WTC11 (cell line): ENCODE results near the gene STON2. TPM values are rescaled to one million over a fixed set of nuclear protein-coding genes. Genes with fewer than 3 reads are reported as not detected.

Experiments
- ATAC-seq: fragments of 200-7000 bp; cut with Tn5 transposase; 2 replicates; pipeline ENCODE4 v1.10.0; 2021; ENCODE audit warnings: mild to moderate bottlenecking, moderate library complexity
- CTCF ChIA-PET: fragments of 300-600 bp; sonication (Branson Sonifier 250); formaldehyde crosslinking; loops from one replicate; lab custom pipeline; 2021; ENCODE audit warnings: antibody characterized with exemption; lab: Charles Lee
- POLR2A ChIA-PET: fragments of 350-600 bp; sonication (Branson Sonifier 250); formaldehyde crosslinking; loops from one replicate; lab custom pipeline; 2021; ENCODE audit warnings: antibody characterized with exemption; lab: Charles Lee
- DNase-seq: peaks from one replicate; pipeline ENCODE4 v3.0.0; 2021; ENCODE audit warnings: low spot score
- H3K27ac Mint-ChIP-seq: 2 replicates; pipeline ENCODE4 v1.8.0; 2021; ENCODE audit warnings: mixed read lengths
- H3K27me3 Mint-ChIP-seq: 2 replicates; pipeline ENCODE4 v1.8.0; 2021; ENCODE audit warnings: low read depth, mild to moderate bottlenecking, moderate library complexity, mixed read lengths
- H3K36me3 Mint-ChIP-seq: 2 replicates; pipeline ENCODE4 v1.8.0; 2021; ENCODE audit warnings: mixed read lengths
- H3K4me1 Mint-ChIP-seq: 2 replicates; pipeline ENCODE4 v1.8.0; 2022; ENCODE audit warnings: mixed read lengths
- H3K4me3 Mint-ChIP-seq: 2 replicates; pipeline ENCODE4 v1.8.0; 2021; ENCODE audit warnings: mild to moderate bottlenecking, moderate library complexity, mixed read lengths
- H3K9me3 Mint-ChIP-seq: 2 replicates; pipeline ENCODE4 v1.8.0; 2021; ENCODE audit warnings: mixed read lengths
- ATF2 ChIP-seq: sonication (generic); formaldehyde crosslinking; IDR thresholded peaks from 2 replicates; pipeline ENCODE4 v1.8.1; 2022; ENCODE audit warnings: low read depth, missing genetic modification reagents, borderline replicate concordance
- CREB1 ChIP-seq: sonication (generic); formaldehyde crosslinking; IDR thresholded peaks from 2 replicates; pipeline ENCODE4 v1.8.0; 2023; ENCODE audit warnings: mild to moderate bottlenecking, missing genetic modification reagents
- CREM ChIP-seq: sonication (generic); formaldehyde crosslinking; IDR thresholded peaks from 2 replicates; pipeline ENCODE4 v1.8.1; 2022; ENCODE audit warnings: mild to moderate bottlenecking, missing genetic modification reagents, moderate library complexity
- ELF4 ChIP-seq: sonication (generic); formaldehyde crosslinking; IDR thresholded peaks from 2 replicates; pipeline ENCODE4 v1.8.1; 2022; ENCODE audit warnings: low read depth, mild to moderate bottlenecking, moderate library complexity, missing genetic modification reagents
- FOXP1 ChIP-seq: sonication (generic); formaldehyde crosslinking; IDR thresholded peaks from 2 replicates; pipeline ENCODE4 v1.8.0; 2022; ENCODE audit warnings: missing genetic modification reagents, mild to moderate bottlenecking, moderate library complexity, borderline replicate concordance
- GTF2I ChIP-seq: fragments of 250-450 bp; sonication (Bioruptor Pico); conservative IDR thresholded peaks from 2 replicates; pipeline ENCODE4 v1.4.0; 2021; ENCODE audit warnings: mild to moderate bottlenecking
- IRF2 ChIP-seq: sonication (generic); formaldehyde crosslinking; IDR thresholded peaks from 2 replicates; pipeline ENCODE4 v1.8.0; 2022; ENCODE audit warnings: low read depth, missing genetic modification reagents, borderline replicate concordance
- MAX ChIP-seq: sonication (generic); formaldehyde crosslinking; IDR thresholded peaks from 2 replicates; pipeline ENCODE4 v1.8.0; 2022; ENCODE audit warnings: mild to moderate bottlenecking, missing genetic modification reagents
- MLX ChIP-seq: sonication (generic); formaldehyde crosslinking; IDR thresholded peaks from 2 replicates; pipeline ENCODE4 v1.8.1; 2023; ENCODE audit warnings: mild to moderate bottlenecking, missing genetic modification reagents, moderate library complexity
- MYBL2 ChIP-seq: sonication (generic); formaldehyde crosslinking; IDR thresholded peaks from 2 replicates; pipeline ENCODE4 v1.8.1; 2023; ENCODE audit warnings: mild to moderate bottlenecking, moderate library complexity, missing genetic modification reagents
- NFYB ChIP-seq: sonication (generic); formaldehyde crosslinking; conservative IDR thresholded peaks from 2 replicates; pipeline ENCODE4 v1.8.0; 2022; ENCODE audit warnings: low read depth, missing genetic modification reagents
- SMAD4 ChIP-seq: sonication (generic); formaldehyde crosslinking; IDR thresholded peaks from 2 replicates; pipeline ENCODE4 v1.8.0; 2022; ENCODE audit warnings: mild to moderate bottlenecking, missing genetic modification reagents
- TCF7 ChIP-seq: sonication (generic); formaldehyde crosslinking; IDR thresholded peaks from 2 replicates; pipeline ENCODE4 v1.8.0; 2022; ENCODE audit warnings: mild to moderate bottlenecking, low read depth, missing genetic modification reagents, moderate library complexity
- TEAD1 ChIP-seq: sonication (generic); formaldehyde crosslinking; IDR thresholded peaks from 2 replicates; pipeline ENCODE4 v1.8.0; 2022; ENCODE audit warnings: mild to moderate bottlenecking, missing genetic modification reagents
- ZBTB21 ChIP-seq: sonication (generic); formaldehyde crosslinking; IDR thresholded peaks from 2 replicates; pipeline ENCODE4 v1.8.1; 2023; ENCODE audit warnings: mild to moderate bottlenecking, missing genetic modification reagents, borderline replicate concordance
- ZNF263 ChIP-seq: sonication (generic); formaldehyde crosslinking; IDR thresholded peaks from 2 replicates; pipeline ENCODE4 v1.8.1; 2022; ENCODE audit warnings: low read depth, mild to moderate bottlenecking, moderate library complexity, missing genetic modification reagents
- ZNF281 ChIP-seq: sonication (generic); formaldehyde crosslinking; IDR thresholded peaks from 2 replicates; pipeline ENCODE4 v1.8.0; 2023; ENCODE audit warnings: mild to moderate bottlenecking, missing genetic modification reagents
- ZNF423 ChIP-seq: fragments of 250-450 bp; sonication (Bioruptor Pico); IDR thresholded peaks from 2 replicates; pipeline ENCODE4 v2.1.2; 2022; ENCODE audit warnings: mild to moderate bottlenecking, moderate library complexity
- ZNF671 ChIP-seq: fragments of 250-450 bp; sonication (Bioruptor Pico); IDR thresholded peaks from 2 replicates; pipeline ENCODE4 v1.8.0; 2021; ENCODE audit warnings: mild to moderate bottlenecking
- total RNA-seq: library from RNA; stranded (reverse); gene quantifications from 3 replicates; pipeline ENCODE4 v1.2.3, GENCODE V29; 2021
- TF ChIP-seq, protein P1 (sequence below): sonication (generic); formaldehyde crosslinking; IDR thresholded peaks from 2 replicates; pipeline ENCODE4 v1.8.1; 2023; ENCODE audit warnings: mild to moderate bottlenecking, missing genetic modification reagents, borderline replicate concordance
- TF ChIP-seq, protein P2 (sequence below): fragments of 250-450 bp; sonication (Bioruptor Pico); IDR thresholded peaks from 2 replicates; pipeline ENCODE4 v1.9.0; 2021; ENCODE audit warnings: mild to moderate bottlenecking

STON2 gene
- total RNA-seq, 1 experiment from 2014 or later, result 69.2 TPM

DNA sequence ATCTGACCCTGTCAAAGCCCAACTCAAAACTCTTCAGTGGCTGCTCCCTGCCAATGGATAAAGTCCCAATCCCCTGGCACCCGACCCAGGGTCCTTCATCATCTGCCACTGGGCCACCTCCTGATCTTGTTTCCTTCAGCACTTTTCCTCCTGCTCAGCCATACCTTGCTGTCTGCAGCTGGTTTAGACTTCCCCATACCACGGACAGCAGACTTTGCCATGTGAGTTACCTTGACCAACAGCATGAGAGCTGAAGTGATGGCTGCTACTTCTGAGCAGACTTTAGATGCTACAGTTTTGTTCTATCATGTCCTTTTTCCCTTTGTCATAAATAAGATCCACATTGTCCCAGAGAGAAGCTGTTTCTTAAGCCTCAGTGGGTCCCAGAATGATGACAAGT, 33.3 kb upstream of the STON2 start:
- H3K36me3 Mint-ChIP-seq, result no peaks in the 10 kb centered on the region; the same call in 1 of the 2 replicates
- H3K27me3 Mint-ChIP-seq, result peaks cover 22% of the 10 kb centered on the region
- ATAC-seq (peak; percentile 4; the same call in 1 of the 2 replicates), DNase-seq (no peak)
- POLR2A ChIA-PET, result interaction anchor here (0.9 to 1.1 kb wide), 2 partner anchors 213 to 214 kb away, joined by 3 to 5 read pairs; partner anchors contain the start of gene GTF2A1
- H3K4me1 Mint-ChIP-seq, result peaks cover 54% of the 10 kb centered on the region
- H3K27ac Mint-ChIP-seq, result peak overlapping the region; percentile 17; the same call in 1 of the 2 replicates
- TF ChIP-seq ZBTB21 (CRISPR knock-in tag), result no peak
- TF ChIP-seq MAX (CRISPR knock-in tag), result no peak
- no peak for TF ChIP-seq ZNF671
- no peak for TF ChIP-seq TEAD1
- no peak for TF ChIP-seq NFYB
- TF ChIP-seq MLX (CRISPR knock-in tag), result no peak
- TF ChIP-seq CREM, result no peak
- TF ChIP-seq, protein P1, sequence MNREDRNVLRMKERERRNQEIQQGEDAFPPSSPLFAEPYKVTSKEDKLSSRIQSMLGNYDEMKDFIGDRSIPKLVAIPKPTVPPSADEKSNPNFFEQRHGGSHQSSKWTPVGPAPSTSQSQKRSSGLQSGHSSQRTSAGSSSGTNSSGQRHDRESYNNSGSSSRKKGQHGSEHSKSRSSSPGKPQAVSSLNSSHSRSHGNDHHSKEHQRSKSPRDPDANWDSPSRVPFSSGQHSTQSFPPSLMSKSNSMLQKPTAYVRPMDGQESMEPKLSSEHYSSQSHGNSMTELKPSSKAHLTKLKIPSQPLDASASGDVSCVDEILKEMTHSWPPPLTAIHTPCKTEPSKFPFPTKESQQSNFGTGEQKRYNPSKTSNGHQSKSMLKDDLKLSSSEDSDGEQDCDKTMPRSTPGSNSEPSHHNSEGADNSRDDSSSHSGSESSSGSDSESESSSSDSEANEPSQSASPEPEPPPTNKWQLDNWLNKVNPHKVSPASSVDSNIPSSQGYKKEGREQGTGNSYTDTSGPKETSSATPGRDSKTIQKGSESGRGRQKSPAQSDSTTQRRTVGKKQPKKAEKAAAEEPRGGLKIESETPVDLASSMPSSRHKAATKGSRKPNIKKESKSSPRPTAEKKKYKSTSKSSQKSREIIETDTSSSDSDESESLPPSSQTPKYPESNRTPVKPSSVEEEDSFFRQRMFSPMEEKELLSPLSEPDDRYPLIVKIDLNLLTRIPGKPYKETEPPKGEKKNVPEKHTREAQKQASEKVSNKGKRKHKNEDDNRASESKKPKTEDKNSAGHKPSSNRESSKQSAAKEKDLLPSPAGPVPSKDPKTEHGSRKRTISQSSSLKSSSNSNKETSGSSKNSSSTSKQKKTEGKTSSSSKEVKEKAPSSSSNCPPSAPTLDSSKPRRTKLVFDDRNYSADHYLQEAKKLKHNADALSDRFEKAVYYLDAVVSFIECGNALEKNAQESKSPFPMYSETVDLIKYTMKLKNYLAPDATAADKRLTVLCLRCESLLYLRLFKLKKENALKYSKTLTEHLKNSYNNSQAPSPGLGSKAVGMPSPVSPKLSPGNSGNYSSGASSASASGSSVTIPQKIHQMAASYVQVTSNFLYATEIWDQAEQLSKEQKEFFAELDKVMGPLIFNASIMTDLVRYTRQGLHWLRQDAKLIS (CRISPR knock-in tag), result no peak
- no peak for TF ChIP-seq ZNF281 (CRISPR knock-in tag)
- peak overlapping the region; percentile 17; the same call in 1 of the 2 replicates for H3K4me3 Mint-ChIP-seq
- H3K9me3 Mint-ChIP-seq, result no peaks in the 10 kb centered on the region
- CTCF ChIA-PET, result interaction anchor here (1.0 to 6.6 kb wide), 2 partner anchors 19 to 162 kb away, joined by 3 to 43 read pairs; no protein-coding TSS in a partner anchor

DNA sequence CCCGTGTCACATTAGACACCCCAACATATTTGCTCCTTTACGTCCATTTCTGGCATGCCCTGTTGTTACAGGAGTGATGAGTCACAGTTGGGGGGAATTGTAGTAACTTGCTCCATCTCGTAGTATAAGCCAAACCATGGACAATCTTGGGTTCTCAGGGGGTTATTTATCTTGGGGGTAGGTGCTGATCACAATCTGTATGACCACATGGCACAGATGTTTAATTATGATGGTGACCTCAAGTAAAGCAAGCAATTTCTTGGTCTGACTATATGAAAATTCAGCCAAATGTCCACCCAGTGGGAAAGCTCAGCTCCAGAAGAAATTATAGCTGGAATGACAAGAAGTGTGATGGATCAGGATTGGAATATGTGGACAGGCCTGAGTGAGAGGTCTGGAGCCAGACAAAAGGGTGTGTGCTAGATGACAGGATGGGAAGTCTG, 32.1 kb upstream of the STON2 start:
- no peak overlapping the region for H3K4me3 Mint-ChIP-seq
- ATAC-seq (no peak), DNase-seq (no peak)
- ChIA-PET CTCF (interaction anchor here (6.6 kb wide), 1 partner anchor 161 kb away, joined by 43 read pairs; no protein-coding TSS in a partner anchor), POLR2A (no interaction called here)
- peaks cover 63% of the 10 kb centered on the region for H3K4me1 Mint-ChIP-seq
- H3K27me3 Mint-ChIP-seq, result peaks cover 11% of the 10 kb centered on the region
- H3K9me3 Mint-ChIP-seq, result no peaks in the 10 kb centered on the region
- no peak overlapping the region for H3K27ac Mint-ChIP-seq
- H3K36me3 Mint-ChIP-seq, result peaks cover under 1% of the 10 kb centered on the region
- TF ChIP-seq TCF7 (CRISPR knock-in tag) (no peak), TEAD1 (no peak), ZNF423 (CRISPR knock-in tag) (no peak), ZNF263 (CRISPR knock-in tag) (no peak), GTF2I (CRISPR knock-in tag) (no peak), MLX (CRISPR knock-in tag) (no peak), CREB1 (CRISPR knock-in tag) (no peak), ATF2 (CRISPR knock-in tag) (no peak), ELF4 (no peak), MYBL2 (CRISPR knock-in tag) (no peak), SMAD4 (CRISPR knock-in tag) (no peak), FOXP1 (CRISPR knock-in tag) (no peak), IRF2 (CRISPR knock-in tag) (no peak)
- TF ChIP-seq, protein P2, sequence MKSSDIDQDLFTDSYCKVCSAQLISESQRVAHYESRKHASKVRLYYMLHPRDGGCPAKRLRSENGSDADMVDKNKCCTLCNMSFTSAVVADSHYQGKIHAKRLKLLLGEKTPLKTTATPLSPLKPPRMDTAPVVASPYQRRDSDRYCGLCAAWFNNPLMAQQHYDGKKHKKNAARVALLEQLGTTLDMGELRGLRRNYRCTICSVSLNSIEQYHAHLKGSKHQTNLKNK, result no peak
